GM12878 (cell line): ENCODE results near the gene MELTF. TPM values are rescaled to one million over a fixed set of nuclear protein-coding genes. Genes with fewer than 3 reads are reported as not detected.

Experiments used
- ATAC-seq: fragments of 200-7000 bp; cut with Tn5 transposase; 3 replicates; pipeline ENCODE4 v1.9.1; 2020; ENCODE audit warnings: mild to moderate bottlenecking, moderate library complexity
- BruUV-seq: library from RNA; stranded (reverse); fragments of 400-500 nt; replicated peaks from 2 replicates; lab custom pipeline; 2021; lab: Mats Ljungman, UMichigan
- CTCF ChIA-PET: fragments of 300-600 bp; sonication (Branson Sonifier 250); formaldehyde crosslinking; extraction: SDS; loops from one replicate; lab custom pipeline; 2021; ENCODE audit warnings: inconsistent platforms; lab: Yijun Ruan, JAX
- POLR2A ChIA-PET: fragments of 350-600 bp; formaldehyde crosslinking; extraction: SDS; loops from one replicate; lab custom pipeline; 2021; ENCODE audit warnings: inconsistent platforms; lab: Charles Lee
- RAD21 ChIA-PET: fragments of 300-600 bp; sonication (Branson Sonifier 250); formaldehyde crosslinking; loops from one replicate; lab custom pipeline; 2023; ENCODE audit warnings: antibody characterized with exemption; ENCODE audit not compliant: unreplicated experiment; lab: Charles Lee
- SMC1A ChIA-PET: fragments of 300-600 bp; sonication (Branson Sonifier 250); formaldehyde crosslinking; loops from one replicate; lab custom pipeline; 2023; ENCODE audit not compliant: unreplicated experiment, uncharacterized antibody; lab: Charles Lee
- DNase-seq: peaks from one replicate; pipeline ENCODE4 v3.0.0-alpha.2; 2011; ENCODE audit warnings: low read depth, low spot score
- FAIRE-seq: peaks from 3 replicates; lab custom pipeline; 2011; peaks lifted over from hg19 to GRCh38; lab: Jason Lieb, UNC
- H2AFZ ChIP-seq: 2 replicates; pipeline ENCODE4 v1.6.0; 2011; ENCODE audit warnings: low read depth, low read length, control low read depth; ENCODE audit not compliant: control insufficient read depth
- H3K27ac ChIP-seq: 2 replicates; pipeline ENCODE4 v1.5.1; 2011; ENCODE audit warnings: control low read depth; ENCODE audit not compliant: control insufficient read depth, insufficient read depth
- H3K27me3 ChIP-seq, 2 experiments: replicated peaks in 1 of 2; 2 replicates each; pipeline versions ENCODE4 v1.6.0 to v1.6.1; 2011; ENCODE audit warnings: low read length in 1 of 2; ENCODE audit not compliant: control insufficient read depth in 2 of 2, insufficient read depth in 2 of 2
- H3K36me3 ChIP-seq, 2 experiments: 2 replicates each; pipeline ENCODE4 v1.5.1; 2011; ENCODE audit warnings: low read length in 1 of 2; ENCODE audit not compliant: control insufficient read depth in 2 of 2, insufficient read depth in 2 of 2
- H3K4me1 ChIP-seq: 2 replicates; pipeline ENCODE4 v1.6.1; 2011; ENCODE audit warnings: mild to moderate bottlenecking, low read length, moderate library complexity, mixed read lengths; ENCODE audit not compliant: control insufficient read depth, insufficient read depth
- H3K4me2 ChIP-seq: 2 replicates; pipeline ENCODE4 v1.6.0; 2011; ENCODE audit warnings: control low read depth; ENCODE audit not compliant: control insufficient read depth, insufficient read depth
- H3K4me3 ChIP-seq: fragments of 200-600 bp; sonication (generic); 2 replicates; pipeline ENCODE4 v1.5.1; 2016
- H3K79me2 ChIP-seq: 2 replicates; pipeline ENCODE4 v1.6.0; 2011; ENCODE audit warnings: low read length; ENCODE audit not compliant: control insufficient read depth, insufficient read depth
- H3K9ac ChIP-seq: 2 replicates; pipeline ENCODE4 v1.8.0; 2011; ENCODE audit warnings: low read length, control low read depth, mixed read lengths; ENCODE audit not compliant: control insufficient read depth, insufficient read depth
- H3K9me3 ChIP-seq: replicated peaks from 3 replicates; pipeline ENCODE4 v1.5.1; 2011; ENCODE audit warnings: mild to moderate bottlenecking, low read length; ENCODE audit not compliant: control insufficient read depth, insufficient read depth
- H4K20me1 ChIP-seq: 2 replicates; pipeline ENCODE4 v1.6.0; 2011; ENCODE audit not compliant: control insufficient read depth, insufficient read depth
- CHD4 ChIP-seq: fragments of 200-600 bp; sonication (generic); IDR thresholded peaks from 2 replicates; pipeline ENCODE4 v1.6.1; 2016; ENCODE audit warnings: mild to moderate bottlenecking
- ESRRA ChIP-seq: IDR thresholded peaks from 2 replicates; pipeline ENCODE4 v1.6.1; 2012; ENCODE audit warnings: mild to moderate bottlenecking, low read length, improper control_type of control experiment
- HDAC2 ChIP-seq: fragments of 200-600 bp; sonication (generic); IDR thresholded peaks from 2 replicates; pipeline ENCODE4 v1.6.1; 2017
- NFXL1 ChIP-seq: fragments of 450-650 bp; IDR thresholded peaks from 2 replicates; pipeline ENCODE4 v1.6.1; 2017; ENCODE audit warnings: antibody characterized with exemption, mild to moderate bottlenecking, borderline replicate concordance
- SIN3A ChIP-seq: IDR thresholded peaks from 2 replicates; pipeline ENCODE4 v1.6.1; 2012; ENCODE audit warnings: low read depth, low read length, improper control_type of control experiment
- SPI1 ChIP-seq: IDR thresholded peaks from 2 replicates; pipeline ENCODE4 v1.6.1; 2011; ENCODE audit warnings: low read depth, mild to moderate bottlenecking, low read length, moderate library complexity, borderline replicate concordance; ENCODE audit not compliant: insufficient read depth
- WRNIP1 ChIP-seq: IDR thresholded peaks from 2 replicates; pipeline ENCODE4 v1.6.1; 2011; ENCODE audit warnings: low read depth, low read length, improper control_type of control experiment, borderline replicate concordance
- ZBED1 ChIP-seq: IDR thresholded peaks from 2 replicates; pipeline ENCODE4 v1.6.1; 2016; ENCODE audit warnings: borderline replicate concordance
- ZNF24 ChIP-seq: fragments of 450-650 bp; IDR thresholded peaks from 2 replicates; pipeline ENCODE4 v1.6.1; 2017; ENCODE audit warnings: antibody characterized with exemption, mild to moderate bottlenecking
- ZNF384 ChIP-seq: IDR thresholded peaks from 2 replicates; pipeline ENCODE4 v1.6.1; 2012; ENCODE audit warnings: low read depth, mild to moderate bottlenecking, low read length, improper control_type of control experiment, borderline replicate concordance
- WGBS: methylation state at CpG from one replicate; pipeline ENCODE4 v1.1.6; 2016; ENCODE audit warnings: low lambda C conversion rate; ENCODE audit not compliant: insufficient replicate concordance, insufficient coverage; ENCODE audit errors: missing lambda C conversion rate; 5-methylcytosine and 5-hydroxymethylcytosine counted together
- in situ Hi-C: fragments of 300-500 bp; cut with MboI; formaldehyde crosslinking; loops from 9 replicates; pipeline ENCODE4 v1.14.3; 2018; ENCODE audit warnings: mixed read lengths
- intact Hi-C: fragments of 100-400 bp; cut with micrococcal nuclease; formaldehyde crosslinking; loops from one replicate; pipeline ENCODE4 v1.14.2; 2022; ENCODE audit not compliant: unreplicated experiment
- polyA plus RNA-seq, 11 experiments: library from polyadenylated mRNA; depleted of rRNA in 4 of 11; unstranded in 6 of 11; stranded (reverse) in 5 of 11; fragments of >200 nt; fragmentation: Nextera tagmentation in 4 of 11; fragmentation: Illumina TruSeq in 1 of 11; extraction: Ambion mirVana in 4 of 11; extraction: Trizol in 1 of 11; gene quantifications; 1 replicate in 1 of 11; 2 replicates in 10 of 11; pipeline versions ENCODE4 v1.2.1 to v1.2.3, GENCODE V29; 2011 to 2016; ENCODE audit warnings: inconsistent platforms in 2 of 11, missing spikeins in 2 of 11, low read depth in 1 of 11
- total RNA-seq, 4 experiments: library from RNA; depleted of rRNA in 3 of 4; stranded (reverse); fragments of >200 nt in 3 of 4; fragmentation: Illumina TruSeq in 1 of 4; extraction: Trizol in 1 of 4; gene quantifications; 2 replicates each; pipeline versions ENCODE4 v1.2.1 to v1.2.3, GENCODE V29; 2013 to 2021

MELTF gene
- total and polyA plus RNA-seq, 10 of the 15 experiments (the other 5 are each of a cell fraction or from before 2014, with no cell fraction given), result 0.55 to 49.1 (median 11.1) TPM

DNA sequence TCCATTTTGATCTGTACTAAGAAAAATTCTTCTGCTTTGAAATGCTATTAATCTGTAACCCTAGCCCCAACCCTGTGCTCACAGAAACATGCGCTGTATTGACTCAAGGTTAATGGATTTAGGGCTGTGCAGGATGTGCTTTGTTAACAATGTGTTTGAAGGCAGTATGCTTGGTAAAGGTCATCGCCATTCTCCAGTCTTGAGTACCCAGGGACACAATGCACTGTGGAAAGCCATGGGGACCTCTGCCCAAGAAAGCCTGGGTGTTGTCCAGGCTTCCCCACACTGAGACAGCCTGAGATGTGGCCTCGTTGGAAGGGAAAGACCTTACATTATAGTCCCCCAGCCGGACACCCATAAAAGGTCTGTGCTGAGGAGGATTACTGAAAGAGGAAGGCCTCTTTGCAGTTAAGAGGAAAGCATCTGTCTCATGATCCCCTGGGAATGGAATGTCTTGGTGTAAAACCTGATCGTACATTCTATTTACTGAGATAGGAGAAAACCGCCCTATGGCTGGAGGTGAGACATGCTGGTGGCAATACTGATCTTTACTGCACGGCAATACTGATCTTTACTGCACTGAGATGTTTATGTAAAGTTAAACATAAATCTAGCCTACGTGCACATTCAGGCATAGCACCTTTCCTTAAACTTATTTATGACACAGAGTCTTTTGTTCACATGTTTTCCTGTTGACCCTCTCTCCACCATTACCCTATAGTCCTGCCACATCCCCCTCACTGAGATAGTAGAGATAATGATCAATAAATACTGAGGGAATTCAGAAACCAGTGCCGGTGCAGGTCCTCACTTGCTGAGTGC lies 67.3 kb downstream of the MELTF start:
- H3K4me2 ChIP-seq, result no peak overlapping the region
- FAIRE-seq, result no peak
- TF ChIP-seq SPI1 (peak; percentile 29; the same call in 1 of the 2 replicates), ESRRA (no peak), ZBED1 (no peak), HDAC2 (no peak), NFXL1 (no peak), CHD4 (no peak), SIN3A (no peak), ZNF384 (no peak), WRNIP1 (no peak), ZNF24 (peak; percentile 56; the same call in 1 of the 2 replicates)
- H3K36me3 ChIP-seq, result no peaks in the 10 kb centered on the region
- BruUV-seq, result no TSS peak
- no peak overlapping the region for H3K9ac ChIP-seq
- ChIA-PET RAD21 (no interaction called here), POLR2A (no interaction called here), CTCF (no interaction called here), SMC1A (no interaction called here)
- WGBS, result 42% methylated on average over 9 of the region's 9 CpGs
- in situ Hi-C loops (no loop called here), intact Hi-C loops (no loop called here)
- H3K27ac ChIP-seq, result no peak overlapping the region
- H3K79me2 ChIP-seq, result no peaks in the 10 kb centered on the region
- no peak overlapping the region for H3K4me3 ChIP-seq
- peak; percentile 22 for ATAC-seq
- H3K9me3 ChIP-seq, result peaks cover 14% of the 10 kb centered on the region; the same call in 1 of the 3 replicates
- H2AFZ ChIP-seq, result no peak overlapping the region
- DNase-seq, result no peak
- H3K27me3 ChIP-seq, result no peaks in the 10 kb centered on the region
- no peaks in the 10 kb centered on the region for H4K20me1 ChIP-seq
- no peaks in the 10 kb centered on the region for H3K4me1 ChIP-seq
